ENCODE measurements around the gene IRX1. TPM values are rescaled to one million over a fixed set of nuclear protein-coding genes. Genes with fewer than 3 reads are reported as not detected.

IRX1 gene
- total RNA-seq: 0.16 TPM
- long read RNA-seq, partial matches to known transcripts: 0 of 1 reads
- long read RNA-seq, other reads (novel, unspliced or antisense): 0 of 1 reads

- peaks cover 47% of the 10 kb centered on the region for H3K4me1 ChIP-seq
These were observed at the start of gene IRX1 for GRCh38 chr5:3595006-3595961. TSS of gene IRX1 (plus strand) at chr5:3595832. CDS start at chr5:3596106, 274 bp downstream.

GRCh38 chr5:3546028-3546427, 49.6 kb upstream of the IRX1 start:
- H3K4me1 ChIP-seq: no peaks in the 10 kb centered on the region
- TF ChIP-seq CTCF (IDR thresholded peaks at IDR 0.05; ENCODE audit: borderline replicate concordance): no peak
- no peak for DNase-seq
- H3K27me3 ChIP-seq (ENCODE audit: low read depth): peaks cover 25% of the 10 kb centered on the region
- H3K36me3 ChIP-seq: no peaks in the 10 kb centered on the region
- no peak overlapping the region for H3K4me3 ChIP-seq
- H3K27ac ChIP-seq (replicated peaks): no peak overlapping the region
- intact Hi-C loops (cut with micrococcal nuclease): no loop called here
- H3K9me3 ChIP-seq (replicated peaks): peaks cover 8% of the 10 kb centered on the region

More at GRCh38 chr5:3595006-3595961, at the start of gene IRX1:
- DNase-seq: no peak
- Histone ChIP-seq H3K9me3 (replicated peaks) (no peaks in the 10 kb centered on the region), H3K27ac (replicated peaks) (no peak within 1 kb of the TSS), H3K27me3 (ENCODE audit: low read depth) (peaks cover 100% of the 10 kb centered on the region), H3K36me3 (no peaks in the 10 kb centered on the region), H3K4me3 (peak within 1 kb of the TSS; percentile 53)
- no peak for TF ChIP-seq CTCF (IDR thresholded peaks at IDR 0.05; ENCODE audit: borderline replicate concordance)
- intact Hi-C loops (cut with micrococcal nuclease): no loop called here

GRCh38 chr5:3564116-3564515, 31.5 kb upstream of the IRX1 start:
- DNase-seq: no peak
- Histone ChIP-seq H3K9me3 (replicated peaks) (peaks cover 35% of the 10 kb centered on the region), H3K27ac (replicated peaks) (no peak overlapping the region), H3K4me3 (no peak overlapping the region), H3K36me3 (no peaks in the 10 kb centered on the region), H3K27me3 (ENCODE audit: low read depth) (peaks cover 48% of the 10 kb centered on the region), H3K4me1 (no peaks in the 10 kb centered on the region)
- TF ChIP-seq CTCF (IDR thresholded peaks at IDR 0.05; ENCODE audit: borderline replicate concordance): no peak
- intact Hi-C loops (cut with micrococcal nuclease): no loop called here

GRCh38 chr5:3564827-3565518, 30.7 kb upstream of the IRX1 start:
- peaks cover 57% of the 10 kb centered on the region for H3K27me3 ChIP-seq (ENCODE audit: low read depth)
- H3K36me3 ChIP-seq: no peaks in the 10 kb centered on the region
- no peak overlapping the region for H3K27ac ChIP-seq (replicated peaks)
- no peak overlapping the region for H3K4me3 ChIP-seq
- H3K9me3 ChIP-seq (replicated peaks): peaks cover 29% of the 10 kb centered on the region
- TF ChIP-seq CTCF (IDR thresholded peaks at IDR 0.05; ENCODE audit: borderline replicate concordance): no peak
- DNase-seq: no peak
- intact Hi-C loops (cut with micrococcal nuclease): no loop called here
- no peaks in the 10 kb centered on the region for H3K4me1 ChIP-seq

- no peaks in the 10 kb centered on the region for H3K4me1 ChIP-seq
- no peak for DNase-seq
- H3K36me3 ChIP-seq: no peaks in the 10 kb centered on the region
- no peak overlapping the region for H3K27ac ChIP-seq (replicated peaks)
- no peak overlapping the region for H3K4me3 ChIP-seq
- H3K27me3 ChIP-seq (ENCODE audit: low read depth): peaks cover 98% of the 10 kb centered on the region
- no peak for TF ChIP-seq CTCF (IDR thresholded peaks at IDR 0.05; ENCODE audit: borderline replicate concordance)
- intact Hi-C loops (cut with micrococcal nuclease): no loop called here
- no peaks in the 10 kb centered on the region for H3K9me3 ChIP-seq (replicated peaks)
These were observed 10.7 kb upstream of the IRX1 start for GRCh38 chr5:3584724-3585531.

All from left ventricle myocardium inferior (tissue), 1 donor.